Measurements from ENCODE around the gene DOK5. TPM values are rescaled to one million over a fixed set of nuclear protein-coding genes. Genes with fewer than 3 reads are reported as not detected.

The DOK5 gene
- total RNA-seq, 1 donor from 2014 or later: 0.20 TPM

DNA sequence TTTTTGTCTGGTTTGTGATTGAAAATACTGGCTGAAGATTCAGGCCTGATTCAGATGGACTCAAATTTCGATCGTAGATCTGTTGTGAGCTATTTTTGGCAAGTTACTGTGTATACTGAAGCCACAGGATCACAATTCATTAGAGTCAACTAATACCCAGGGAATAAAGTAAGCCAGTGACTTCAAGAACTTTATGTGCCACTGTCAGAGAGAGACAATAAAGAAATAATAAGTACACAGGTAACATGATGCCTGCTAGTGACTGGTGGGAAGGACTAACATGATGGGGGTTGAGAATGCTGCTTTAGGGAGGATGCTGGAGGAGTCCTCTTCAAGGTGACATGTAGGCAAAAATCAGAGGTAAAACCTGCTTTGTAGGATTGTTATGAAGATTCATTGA, 215.9 kb downstream of the DOK5 start:
- no peak for DNase-seq (ENCODE audit: low read depth in 2 of 2)

DNA sequence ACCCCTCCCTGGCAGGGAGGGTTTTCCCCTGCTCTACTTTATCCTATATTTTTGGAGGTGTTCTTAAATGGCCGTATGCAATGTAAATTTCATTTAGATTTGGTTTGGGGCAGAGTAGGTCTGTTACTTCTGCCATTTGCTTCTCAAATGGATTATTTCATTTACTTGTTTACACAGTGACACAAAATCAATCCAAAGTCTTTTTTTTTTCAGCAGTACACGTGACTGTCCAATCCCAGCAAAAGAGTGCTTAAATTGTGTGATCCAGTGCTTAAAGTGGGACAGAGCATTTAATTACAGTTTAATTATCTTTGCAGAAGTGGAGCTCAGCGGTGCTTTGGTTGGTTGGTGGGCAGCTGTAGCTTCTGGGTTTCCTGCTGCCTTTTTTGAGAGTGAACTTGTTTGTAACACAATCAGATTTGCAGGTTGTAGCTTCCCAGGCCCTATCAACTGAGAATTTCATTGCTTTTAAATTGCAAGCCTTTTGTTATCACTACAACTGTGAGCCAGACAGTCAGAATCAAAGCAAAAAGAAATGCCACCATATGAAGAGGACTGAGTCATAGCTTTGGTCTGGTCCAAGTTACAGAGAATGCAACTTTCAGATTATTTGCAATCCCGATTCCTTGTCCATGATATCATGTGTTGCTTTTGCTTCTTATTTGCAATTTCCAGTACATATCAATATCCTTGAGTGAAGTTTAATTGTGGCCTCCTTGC, 216.9 kb downstream of the DOK5 start:
- DNase-seq (ENCODE audit: low read depth in 2 of 2): no peak

DNA sequence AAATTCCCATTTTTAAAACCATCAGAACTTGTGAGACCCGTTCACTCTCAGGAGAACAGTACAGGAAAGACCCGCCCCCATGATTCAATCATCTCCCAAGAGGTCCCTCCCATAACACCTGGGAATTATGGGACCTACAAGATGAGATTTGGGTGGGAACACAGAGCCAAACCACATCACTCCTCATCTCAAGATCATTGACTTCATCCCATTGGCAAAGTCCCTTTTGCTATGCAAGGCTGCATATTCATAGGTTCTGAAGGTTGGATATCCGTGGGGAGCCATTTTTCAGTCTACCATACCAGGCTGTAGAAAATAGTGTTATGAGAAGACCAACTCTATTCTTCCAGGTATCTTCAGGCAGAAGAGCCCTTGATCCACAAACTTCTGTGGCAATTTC, 219.1 kb downstream of the DOK5 start:
- DNase-seq (ENCODE audit: low read depth in 2 of 2): no peak

DNA sequence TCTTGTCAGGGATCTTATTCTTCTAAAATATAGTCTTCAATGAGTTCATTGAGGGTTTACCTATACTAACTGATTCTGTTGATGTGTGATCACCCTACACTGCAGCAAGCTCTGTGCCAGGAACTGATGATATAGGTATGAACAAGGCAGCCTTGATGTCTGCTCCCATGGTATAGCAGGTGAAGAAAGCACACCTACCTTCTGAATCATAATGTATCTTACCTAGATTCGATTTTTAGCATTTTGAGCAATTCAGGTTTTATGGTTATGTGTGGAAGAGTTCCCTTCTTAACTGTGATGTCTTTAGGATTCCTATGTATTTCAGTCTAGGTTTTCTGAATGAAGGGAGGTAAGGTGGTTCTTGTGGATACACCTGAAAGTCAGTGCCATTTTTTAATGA, 223.0 kb downstream of the DOK5 start:
- no peak for DNase-seq (ENCODE audit: low read depth in 2 of 2)

Data from lung microvascular endothelial cell (primary cell).